Measurements from ENCODE around the gene TOMM70.

Gene TOMM70

GRCh38 chr3:100319951-100320350 is 80.9 kb downstream of the TOMM70 start:
- DNase-seq = no peak

- no peak for DNase-seq
These were observed 83.0 kb downstream of the TOMM70 start for GRCh38 chr3:100317912-100318311.

GRCh38 chr3:100316641-100317069 is 84.2 kb downstream of the TOMM70 start:
- DNase-seq = peak; percentile 46
